DND-41 (cell line): ENCODE measurements around the gene MAPK6.
"Not testable (repeated sequence)": the region's sequence is repeated elsewhere in the genome, so short reads cannot be mapped to it uniquely, and the experiment has no call there.

Source experiments
- CTCF ChIP-seq: IDR thresholded peaks from 2 replicates; pipeline ENCODE4 v1.5.1; 2012; ENCODE audit warnings: borderline replicate concordance, low read length, moderate library complexity, mild to moderate bottlenecking; ENCODE audit not compliant: poor library complexity, severe bottlenecking; ENCODE audit errors: extremely low read depth
- EZH2 ChIP-seq: IDR thresholded peaks from 3 replicates; pipeline ENCODE4 v1.6.1; 2012; ENCODE audit warnings: borderline replicate concordance, low read depth, mild to moderate bottlenecking, moderate library complexity, low read length, inconsistent platforms; ENCODE audit not compliant: severe bottlenecking

GRCh38 chr15:52096536-52096935, 77.5 kb downstream of the MAPK6 start:
- not testable (repeated sequence) for TF ChIP-seq CTCF, EZH2
